ENCODE results near the gene NR3C1. TPM values are rescaled to one million over a fixed set of nuclear protein-coding genes. Genes with fewer than 3 reads are reported as not detected.

NR3C1 gene
- total RNA-seq, 2 experiments from 2014 or later, result 48.6 to 53.9 TPM

- ChIA-PET CTCF (no interaction called here), POLR2A (no interaction called here)
- H3K27ac Mint-ChIP-seq, result no peak overlapping the region
- peak; percentile 28 for DNase-seq
- H3K36me3 Mint-ChIP-seq, result no peaks in the 10 kb centered on the region
- peaks cover 17% of the 10 kb centered on the region for H3K4me1 Mint-ChIP-seq (ENCODE audit: low read depth)
- H3K9me3 Mint-ChIP-seq, result peaks cover 4% of the 10 kb centered on the region
- no peaks in the 10 kb centered on the region for H3K27me3 Mint-ChIP-seq
- H3K4me3 Mint-ChIP-seq, result no peak overlapping the region
- intact Hi-C loops (cut with micrococcal nuclease), result loop anchor here (2.0 kb wide), 1 partner anchor 31 kb away; no protein-coding TSS in a partner anchor
These were observed 141.6 kb downstream of the NR3C1 start for GRCh38 chr5:143261748-143262392.

GRCh38 chr5:143259254-143259605 lies 144.3 kb downstream of the NR3C1 start:
- DNase-seq, result no peak
- H3K4me3 Mint-ChIP-seq, result no peak overlapping the region
- H3K36me3 Mint-ChIP-seq, result no peaks in the 10 kb centered on the region
- no peak overlapping the region for H3K27ac Mint-ChIP-seq
- POLR2A ChIA-PET, result no interaction called here
- H3K4me1 Mint-ChIP-seq (ENCODE audit: low read depth), result peaks cover 17% of the 10 kb centered on the region
- no peaks in the 10 kb centered on the region for H3K27me3 Mint-ChIP-seq
- CTCF ChIA-PET, result no interaction called here
- no peaks in the 10 kb centered on the region for H3K9me3 Mint-ChIP-seq
- intact Hi-C loops (cut with micrococcal nuclease), result no loop called here

GRCh38 chr5:143258559-143259253 lies 144.8 kb downstream of the NR3C1 start:
- no peak overlapping the region for H3K4me3 Mint-ChIP-seq
- H3K27ac Mint-ChIP-seq, result no peak overlapping the region
- no peaks in the 10 kb centered on the region for H3K9me3 Mint-ChIP-seq
- peaks cover 17% of the 10 kb centered on the region for H3K4me1 Mint-ChIP-seq (ENCODE audit: low read depth)
- CTCF ChIA-PET, result no interaction called here
- H3K27me3 Mint-ChIP-seq, result no peaks in the 10 kb centered on the region
- H3K36me3 Mint-ChIP-seq, result no peaks in the 10 kb centered on the region
- intact Hi-C loops (cut with micrococcal nuclease), result no loop called here
- POLR2A ChIA-PET, result no interaction called here
- DNase-seq, result no peak

GRCh38 chr5:143254819-143255218 lies 148.7 kb downstream of the NR3C1 start:
- DNase-seq, result no peak
- no peaks in the 10 kb centered on the region for H3K36me3 Mint-ChIP-seq
- no peak overlapping the region for H3K27ac Mint-ChIP-seq
- CTCF ChIA-PET, result no interaction called here
- H3K27me3 Mint-ChIP-seq, result no peaks in the 10 kb centered on the region
- POLR2A ChIA-PET, result no interaction called here
- no peaks in the 10 kb centered on the region for H3K4me1 Mint-ChIP-seq (ENCODE audit: low read depth)
- H3K4me3 Mint-ChIP-seq, result no peak overlapping the region
- intact Hi-C loops (cut with micrococcal nuclease), result no loop called here
- H3K9me3 Mint-ChIP-seq, result no peaks in the 10 kb centered on the region

- H3K36me3 Mint-ChIP-seq, result no peaks in the 10 kb centered on the region
- CTCF ChIA-PET, result no interaction called here
- no peak overlapping the region for H3K4me3 Mint-ChIP-seq
- no peaks in the 10 kb centered on the region for H3K4me1 Mint-ChIP-seq (ENCODE audit: low read depth)
- POLR2A ChIA-PET, result no interaction called here
- H3K9me3 Mint-ChIP-seq, result no peaks in the 10 kb centered on the region
- H3K27me3 Mint-ChIP-seq, result no peaks in the 10 kb centered on the region
- intact Hi-C loops (cut with micrococcal nuclease), result no loop called here
- DNase-seq, result no peak
- no peak overlapping the region for H3K27ac Mint-ChIP-seq
These were observed 151.5 kb downstream of the NR3C1 start for GRCh38 chr5:143251946-143252345.

- Mint-ChIP-seq H3K4me1 (ENCODE audit: low read depth) (no peaks in the 10 kb centered on the region), H3K27me3 (no peaks in the 10 kb centered on the region), H3K36me3 (no peaks in the 10 kb centered on the region), H3K9me3 (no peaks in the 10 kb centered on the region), H3K4me3 (no peak overlapping the region), H3K27ac (no peak overlapping the region)
- POLR2A ChIA-PET, result no interaction called here
- CTCF ChIA-PET, result no interaction called here
- intact Hi-C loops (cut with micrococcal nuclease), result no loop called here
- DNase-seq, result no peak
These were observed 152.3 kb downstream of the NR3C1 start for GRCh38 chr5:143251190-143251589.

GRCh38 chr5:143249851-143250250 lies 153.6 kb downstream of the NR3C1 start:
- Mint-ChIP-seq H3K27me3 (no peaks in the 10 kb centered on the region), H3K4me3 (no peak overlapping the region), H3K9me3 (peaks cover 7% of the 10 kb centered on the region), H3K36me3 (no peaks in the 10 kb centered on the region), H3K27ac (no peak overlapping the region), H3K4me1 (ENCODE audit: low read depth) (no peaks in the 10 kb centered on the region)
- CTCF ChIA-PET, result no interaction called here
- no peak for DNase-seq
- POLR2A ChIA-PET, result no interaction called here
- intact Hi-C loops (cut with micrococcal nuclease), result no loop called here

- H3K36me3 Mint-ChIP-seq, result no peaks in the 10 kb centered on the region
- peaks cover 10% of the 10 kb centered on the region for H3K9me3 Mint-ChIP-seq
- H3K27ac Mint-ChIP-seq, result no peak overlapping the region
- intact Hi-C loops (cut with micrococcal nuclease), result no loop called here
- H3K4me3 Mint-ChIP-seq, result no peak overlapping the region
- no peaks in the 10 kb centered on the region for H3K4me1 Mint-ChIP-seq (ENCODE audit: low read depth)
- H3K27me3 Mint-ChIP-seq, result no peaks in the 10 kb centered on the region
- DNase-seq, result no peak
- ChIA-PET POLR2A (no interaction called here), CTCF (no interaction called here)
These were observed 154.5 kb downstream of the NR3C1 start for GRCh38 chr5:143248822-143249579.

GRCh38 chr5:143248391-143248790 lies 155.1 kb downstream of the NR3C1 start:
- ChIA-PET POLR2A (no interaction called here), CTCF (no interaction called here)
- no peaks in the 10 kb centered on the region for H3K4me1 Mint-ChIP-seq (ENCODE audit: low read depth)
- DNase-seq, result no peak
- H3K4me3 Mint-ChIP-seq, result no peak overlapping the region
- H3K27ac Mint-ChIP-seq, result no peak overlapping the region
- intact Hi-C loops (cut with micrococcal nuclease), result no loop called here
- no peaks in the 10 kb centered on the region for H3K27me3 Mint-ChIP-seq
- no peaks in the 10 kb centered on the region for H3K36me3 Mint-ChIP-seq
- peaks cover 10% of the 10 kb centered on the region for H3K9me3 Mint-ChIP-seq

GRCh38 chr5:143247134-143247815 lies 156.2 kb downstream of the NR3C1 start:
- DNase-seq, result no peak
- intact Hi-C loops (cut with micrococcal nuclease), result no loop called here
- H3K36me3 Mint-ChIP-seq, result no peaks in the 10 kb centered on the region
- no peak overlapping the region for H3K4me3 Mint-ChIP-seq
- no peaks in the 10 kb centered on the region for H3K4me1 Mint-ChIP-seq (ENCODE audit: low read depth)
- no peak overlapping the region for H3K27ac Mint-ChIP-seq
- no peaks in the 10 kb centered on the region for H3K27me3 Mint-ChIP-seq
- ChIA-PET POLR2A (no interaction called here), CTCF (no interaction called here)
- H3K9me3 Mint-ChIP-seq, result peaks cover 10% of the 10 kb centered on the region

- CTCF ChIA-PET, result no interaction called here
- intact Hi-C loops (cut with micrococcal nuclease), result no loop called here
- no peak for DNase-seq
- H3K36me3 Mint-ChIP-seq, result no peaks in the 10 kb centered on the region
- no peaks in the 10 kb centered on the region for H3K27me3 Mint-ChIP-seq
- H3K4me1 Mint-ChIP-seq (ENCODE audit: low read depth), result no peaks in the 10 kb centered on the region
- H3K4me3 Mint-ChIP-seq, result no peak overlapping the region
- peaks cover 10% of the 10 kb centered on the region for H3K9me3 Mint-ChIP-seq
- POLR2A ChIA-PET, result no interaction called here
- no peak overlapping the region for H3K27ac Mint-ChIP-seq
These were observed 157.4 kb downstream of the NR3C1 start for GRCh38 chr5:143245929-143246561.

- DNase-seq, result no peak
- H3K36me3 Mint-ChIP-seq, result no peaks in the 10 kb centered on the region
- H3K4me1 Mint-ChIP-seq (ENCODE audit: low read depth), result no peaks in the 10 kb centered on the region
- H3K4me3 Mint-ChIP-seq, result no peak overlapping the region
- ChIA-PET POLR2A (no interaction called here), CTCF (no interaction called here)
- H3K9me3 Mint-ChIP-seq, result peaks cover 10% of the 10 kb centered on the region
- intact Hi-C loops (cut with micrococcal nuclease), result no loop called here
- no peaks in the 10 kb centered on the region for H3K27me3 Mint-ChIP-seq
- H3K27ac Mint-ChIP-seq, result no peak overlapping the region
These were observed 158.5 kb downstream of the NR3C1 start for GRCh38 chr5:143244990-143245389.
